ENCODE data around the gene ATP9A.
"Not testable (repeated sequence)": the region's sequence is repeated elsewhere in the genome, so short reads cannot be mapped to it uniquely, and the experiment has no call there.

Gene ATP9A

DNA sequence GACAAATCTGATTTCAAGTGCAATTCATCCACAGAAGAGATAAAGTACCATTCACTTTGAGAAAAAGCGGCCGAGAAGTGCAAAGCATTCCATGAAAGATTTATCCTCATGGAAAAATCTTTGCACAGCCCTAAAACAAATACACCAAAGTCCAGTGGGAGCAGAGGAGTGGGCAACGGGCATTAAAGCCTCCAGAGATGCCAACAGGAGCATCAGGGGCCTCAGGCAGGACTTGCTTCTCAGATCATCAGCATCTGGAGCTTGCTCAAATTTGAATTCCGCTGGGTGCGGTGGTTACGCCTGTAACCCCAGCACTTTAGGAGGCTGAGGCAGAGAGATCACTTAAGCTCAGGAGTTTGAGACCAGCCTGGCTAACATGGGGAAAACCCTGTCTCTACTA is 115.0 kb downstream of the ATP9A start:
- DNase-seq, result no peak

GRCh38 chr20:51651921-51652549 is 116.2 kb downstream of the ATP9A start:
- no peak for DNase-seq

DNA sequence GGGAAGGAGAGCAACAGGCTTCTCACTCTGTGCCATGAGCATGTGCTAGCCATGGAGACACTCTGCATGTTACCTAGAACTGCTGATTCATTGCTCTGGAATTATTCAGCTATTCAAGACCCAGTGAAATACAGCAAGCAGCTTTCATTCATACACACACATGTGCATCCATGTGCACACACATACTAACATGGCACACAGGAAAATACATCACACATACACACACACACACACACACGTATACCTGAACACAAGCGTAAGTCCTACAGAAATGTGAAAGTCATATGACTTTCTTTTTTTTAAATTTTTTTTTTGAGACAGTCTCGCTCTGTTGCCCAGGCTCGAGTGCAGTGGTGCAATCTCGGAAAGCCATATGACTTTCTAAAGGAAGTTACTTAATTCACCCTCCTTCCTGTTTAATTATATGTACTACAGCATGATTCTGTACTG is 117.5 kb downstream of the ATP9A start:
- no peak for DNase-seq

DNA sequence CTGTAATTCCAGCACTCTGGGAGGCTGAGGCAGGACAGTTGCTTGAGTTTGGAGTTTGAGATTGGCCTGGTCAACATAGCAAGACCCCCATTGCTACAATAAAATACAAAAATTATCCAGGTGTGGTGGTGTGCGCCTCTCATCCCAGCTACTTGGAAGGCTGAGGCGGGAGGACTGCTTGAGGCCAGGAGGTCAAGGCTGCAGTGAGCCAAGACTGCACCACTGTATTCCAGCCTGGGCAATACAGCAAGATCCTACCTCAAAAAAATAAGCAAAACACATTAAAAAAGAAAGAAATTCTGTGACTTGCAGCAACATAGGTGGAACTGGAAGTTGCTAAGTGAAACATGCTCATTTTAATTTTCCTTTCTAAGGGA is 119.6 kb downstream of the ATP9A start:
- no peak for DNase-seq

DNA sequence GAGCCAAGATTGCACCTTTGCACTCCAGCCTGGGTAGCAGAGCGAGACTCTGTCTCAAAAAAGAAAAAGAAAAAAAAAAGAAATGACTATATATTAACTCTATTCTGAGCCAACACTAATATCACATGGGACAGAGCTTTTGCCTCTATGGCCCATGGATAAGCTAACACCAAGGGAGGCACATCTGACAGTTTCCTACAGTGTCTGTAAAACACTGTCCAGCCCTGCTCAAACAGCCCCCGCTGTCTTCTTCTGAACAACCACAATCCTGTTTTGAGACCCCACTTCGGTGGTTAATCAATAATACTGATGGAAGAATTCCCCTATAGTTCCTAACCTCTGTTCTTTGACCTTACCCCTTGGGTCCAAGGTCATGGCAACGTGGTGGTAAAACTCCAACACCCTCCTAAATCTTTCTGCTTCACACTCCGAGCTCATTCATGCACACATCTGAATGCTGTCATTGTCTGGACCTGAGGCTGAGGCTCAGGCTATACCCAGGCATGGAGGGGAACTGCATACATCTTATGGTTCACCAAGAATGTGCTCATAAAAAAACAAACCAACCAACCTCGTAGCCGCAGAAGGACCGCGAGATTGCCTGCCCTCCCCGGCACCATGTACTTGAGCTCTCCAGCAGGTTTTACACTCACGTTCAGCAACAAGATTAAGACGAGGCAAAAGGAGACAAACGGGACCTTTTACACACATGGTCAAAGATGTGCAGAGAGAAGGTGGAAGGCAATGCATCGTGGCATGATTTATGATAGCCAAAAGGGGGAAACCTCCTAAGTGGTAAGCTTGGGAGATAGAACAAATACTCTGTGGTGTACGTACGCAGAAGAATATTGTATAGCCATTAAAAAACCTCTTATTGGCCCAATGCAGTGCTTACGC is 120.3 kb downstream of the ATP9A start:
- DNase-seq, result no peak

- DNase-seq, result not testable (repeated sequence)
Measured at GRCh38 chr20:51643810-51644209, 124.4 kb downstream of the ATP9A start.

- DNase-seq, result no peak
Measured at GRCh38 chr20:51643390-51643789, 124.8 kb downstream of the ATP9A start.

DNA sequence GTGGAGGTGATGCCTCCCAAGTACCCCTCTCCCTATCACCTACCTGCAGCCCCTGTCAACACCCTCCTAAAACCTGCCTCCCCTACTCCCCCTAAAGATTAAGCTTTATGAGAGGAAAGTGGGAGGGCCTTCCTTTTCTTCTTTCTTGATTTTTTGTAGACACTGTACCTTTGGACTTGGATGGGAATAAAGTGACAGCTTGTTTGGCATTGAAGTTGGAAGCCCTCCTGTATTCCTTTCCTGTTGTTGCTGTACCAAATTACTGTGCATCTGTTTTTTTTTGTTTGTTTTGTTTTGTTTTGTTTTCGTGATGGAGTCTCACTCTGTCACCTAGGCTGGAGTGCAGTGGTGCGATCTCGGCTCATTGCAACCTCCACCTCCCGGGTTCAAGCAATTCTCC is 126.3 kb downstream of the ATP9A start:
- DNase-seq, result no peak

- DNase-seq, result no peak
Measured at GRCh38 chr20:51640743-51641142, 127.4 kb downstream of the ATP9A start.

DNA sequence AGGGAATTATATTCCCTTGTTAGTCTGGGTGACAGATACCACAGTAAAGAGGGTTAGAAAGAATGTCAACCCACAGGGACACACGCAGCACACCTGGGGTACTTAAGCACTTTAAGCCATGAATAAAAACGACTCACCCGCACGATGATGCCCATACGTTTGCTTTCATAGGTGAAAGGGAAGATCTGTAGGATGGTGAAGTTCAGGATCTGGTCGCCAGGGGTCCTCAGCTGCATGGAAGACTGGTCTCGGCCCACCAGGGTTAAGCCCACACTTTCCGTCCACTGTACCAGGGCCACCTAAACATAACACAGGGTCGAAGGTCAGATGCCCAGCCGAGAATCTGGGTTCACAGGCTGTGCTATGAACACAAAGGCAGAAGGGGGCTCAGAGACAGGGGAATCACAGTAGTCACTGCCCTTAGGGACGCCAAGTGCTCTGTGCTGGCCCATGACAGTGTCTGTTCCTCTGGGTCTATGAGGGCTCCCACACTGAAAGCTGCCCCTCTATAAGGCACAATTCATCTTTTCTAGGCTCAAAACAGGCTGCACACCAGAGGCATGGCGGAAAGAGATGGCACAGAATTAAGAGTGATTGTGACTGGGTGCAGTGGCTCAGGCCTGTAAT is 128.9 kb downstream of the ATP9A start:
- DNase-seq, result peak; percentile 2 to 14

DNA sequence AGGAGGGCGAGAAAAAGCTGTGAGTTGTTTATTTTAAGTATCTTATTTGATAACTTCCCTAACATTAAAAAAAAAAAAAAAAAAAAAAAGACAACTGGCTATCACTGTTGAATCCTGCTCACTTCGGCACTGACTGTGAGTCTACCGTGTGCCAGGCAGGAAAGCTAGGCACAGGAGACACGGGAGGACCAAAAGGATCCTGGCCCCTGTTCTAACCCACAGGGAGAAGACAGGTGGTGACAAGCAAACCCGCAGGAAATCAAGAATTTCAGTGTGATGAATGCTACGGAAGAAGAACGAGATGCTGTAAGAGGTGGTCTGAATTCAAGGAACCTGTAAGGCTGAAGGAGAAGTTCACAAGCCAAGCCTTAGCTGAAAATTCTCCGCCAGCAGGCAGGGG is 130.9 kb downstream of the ATP9A start:
- no peak for DNase-seq

GRCh38 chr20:51636123-51636522 is 132.1 kb downstream of the ATP9A start:
- no peak for DNase-seq

DNA sequence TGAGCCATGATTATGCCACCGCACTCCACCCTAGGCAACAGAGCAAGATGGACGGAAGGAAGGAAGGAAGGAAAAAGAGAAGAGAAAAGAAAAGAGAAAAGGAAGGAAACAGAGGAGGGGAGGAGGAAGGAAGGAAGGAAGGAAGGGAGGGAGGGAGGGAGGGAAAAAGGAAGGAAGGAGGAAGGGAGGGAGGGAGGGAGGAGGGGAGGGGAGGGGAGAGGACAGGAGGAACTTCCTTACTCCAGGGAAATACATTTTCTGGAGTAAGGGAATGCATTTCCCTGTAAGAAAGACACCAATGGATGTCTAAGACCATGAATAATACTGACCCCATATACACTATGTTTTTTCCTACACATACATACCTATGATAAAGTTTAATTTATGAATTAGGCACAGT is 132.5 kb downstream of the ATP9A start:
- no peak for DNase-seq

GRCh38 chr20:51634877-51635276 is 133.3 kb downstream of the ATP9A start:
- DNase-seq, result no peak

DNA sequence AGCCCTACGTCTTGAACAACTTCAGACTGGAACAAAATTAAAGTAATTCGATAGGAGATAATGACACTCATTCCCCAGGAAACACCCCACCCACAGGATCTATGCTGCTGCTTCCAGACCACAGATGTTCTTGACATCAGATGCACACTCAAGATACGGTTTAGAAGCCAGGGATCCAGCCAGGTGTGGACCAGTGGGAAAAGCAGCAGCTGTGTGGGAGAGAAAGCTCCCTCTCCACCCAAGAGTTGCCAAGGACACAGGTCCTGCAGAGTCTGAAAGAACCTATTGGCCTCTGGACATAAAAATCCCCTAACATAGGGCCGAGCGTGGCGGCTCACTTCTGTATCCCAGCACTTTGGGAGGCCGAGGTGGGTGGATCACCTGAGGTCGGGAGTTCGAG is 133.9 kb downstream of the ATP9A start:
- DNase-seq, result no peak

- no peak for DNase-seq
Measured at GRCh38 chr20:51633430-51633829, 134.8 kb downstream of the ATP9A start.

- no peak for DNase-seq
Measured at GRCh38 chr20:51631953-51632352, 136.2 kb downstream of the ATP9A start.

DNA sequence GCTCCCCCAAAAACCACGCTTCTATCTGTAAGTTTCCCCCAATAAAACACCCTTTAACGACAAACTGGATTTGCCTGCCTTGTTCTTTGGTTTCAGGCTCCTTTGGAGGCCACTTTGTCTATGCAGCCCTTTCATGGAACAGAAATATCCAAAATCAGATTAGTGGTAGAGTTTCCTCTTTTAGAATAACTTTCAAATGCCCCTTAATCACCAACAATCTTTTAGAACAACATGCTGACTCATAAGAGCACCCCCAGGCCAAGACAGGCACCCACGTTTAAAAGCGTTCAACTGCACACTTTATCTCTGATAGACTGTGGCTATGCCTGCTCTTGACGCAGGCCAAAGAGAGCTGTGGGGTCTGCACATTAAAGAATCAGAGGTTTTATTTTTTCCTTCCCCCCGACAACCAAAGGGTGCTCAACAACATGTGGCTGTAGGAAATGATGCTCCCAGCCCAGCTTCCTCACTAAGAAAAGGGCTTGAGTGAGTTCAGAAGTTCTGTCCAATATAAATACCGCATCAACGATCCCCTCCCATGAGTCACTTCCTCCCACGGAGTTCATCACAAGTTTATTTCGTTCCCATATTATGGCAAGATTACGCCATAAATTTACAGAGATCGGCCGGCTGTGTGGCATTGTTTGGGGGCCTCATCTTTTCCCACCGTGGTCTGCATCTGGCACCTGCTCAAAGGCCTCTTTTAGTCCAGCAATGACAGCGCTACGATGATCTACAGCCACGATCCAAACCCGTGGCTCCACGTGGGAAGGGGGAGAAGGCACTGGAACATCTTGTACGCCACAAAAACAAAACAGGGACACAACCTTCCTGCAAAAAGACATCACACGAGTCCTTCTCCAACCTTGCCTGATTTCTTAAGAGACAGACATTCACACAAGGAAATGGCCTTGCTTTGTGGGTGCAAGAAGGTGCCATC is 136.9 kb downstream of the ATP9A start:
- DNase-seq, result no peak

DNA sequence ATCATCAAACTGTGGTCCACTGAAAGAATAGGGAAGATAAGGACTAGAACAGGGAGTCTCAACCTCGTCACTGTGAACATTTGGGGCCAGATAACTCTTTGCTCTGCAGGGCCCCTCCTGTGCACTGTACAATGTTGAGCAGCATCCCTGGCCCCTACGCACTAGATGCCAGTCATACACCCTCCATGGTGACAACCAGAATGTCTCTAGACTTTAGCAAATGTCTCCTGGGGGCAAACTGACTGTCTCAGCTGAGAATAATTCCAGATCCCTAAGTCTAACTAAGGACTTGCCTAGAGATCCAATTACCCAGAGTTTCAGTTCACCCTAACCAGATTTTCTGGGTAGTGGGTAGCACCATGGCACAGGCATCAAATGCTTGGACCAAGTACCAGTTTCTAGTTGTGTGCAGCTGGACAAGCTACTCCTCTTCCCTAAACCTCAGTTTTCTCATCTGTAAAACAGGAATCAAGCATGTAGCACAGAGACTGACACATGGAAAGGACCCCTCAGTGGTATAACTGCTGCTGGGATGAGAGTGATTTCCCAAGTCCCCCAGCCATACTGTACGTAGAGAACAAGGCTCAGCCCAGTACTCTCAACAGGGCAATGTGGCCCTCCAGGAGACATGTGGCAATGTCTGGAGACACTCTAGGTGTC is 138.7 kb downstream of the ATP9A start:
- no peak for DNase-seq

DNA sequence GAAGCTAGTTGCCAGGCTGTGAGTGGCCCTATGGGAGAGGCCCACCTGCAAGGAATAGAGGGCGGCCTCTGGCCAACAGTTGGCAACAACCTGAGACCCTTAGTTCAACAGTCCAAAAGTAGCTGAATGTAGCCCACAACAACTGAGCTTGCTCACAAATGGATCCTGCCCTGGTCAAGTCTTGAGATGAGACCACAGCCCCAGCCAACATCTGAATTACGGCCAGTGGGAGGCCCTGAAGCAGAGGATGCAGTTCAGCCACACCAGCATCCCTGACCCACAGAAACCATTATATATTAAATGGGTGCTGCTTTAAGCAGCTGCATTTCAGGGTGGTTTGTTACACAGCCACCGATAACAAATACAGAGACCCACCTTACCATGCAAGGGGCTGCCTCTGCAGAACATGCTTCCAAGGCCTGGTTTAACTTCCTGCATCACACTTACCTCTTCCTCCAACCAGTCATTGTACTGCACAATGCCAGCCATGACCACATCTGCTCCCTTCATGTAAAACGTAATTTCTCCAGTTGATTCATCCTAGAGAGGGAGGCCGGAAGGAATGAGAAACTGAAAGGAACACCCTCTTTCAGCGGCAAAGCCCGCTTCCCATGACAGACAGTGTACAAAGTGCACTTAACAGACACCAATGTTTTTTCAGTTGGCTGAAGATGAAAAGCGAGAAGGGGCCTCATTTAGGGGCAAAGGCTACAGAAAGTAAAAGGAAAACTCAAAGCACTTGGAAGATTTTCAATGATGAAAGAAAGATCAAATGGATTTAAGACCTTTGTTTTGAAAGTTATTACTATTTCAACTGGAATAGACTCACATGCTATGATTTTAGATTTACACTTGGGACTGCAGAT is 139.4 kb downstream of the ATP9A start:
- DNase-seq, result no peak

DNA sequence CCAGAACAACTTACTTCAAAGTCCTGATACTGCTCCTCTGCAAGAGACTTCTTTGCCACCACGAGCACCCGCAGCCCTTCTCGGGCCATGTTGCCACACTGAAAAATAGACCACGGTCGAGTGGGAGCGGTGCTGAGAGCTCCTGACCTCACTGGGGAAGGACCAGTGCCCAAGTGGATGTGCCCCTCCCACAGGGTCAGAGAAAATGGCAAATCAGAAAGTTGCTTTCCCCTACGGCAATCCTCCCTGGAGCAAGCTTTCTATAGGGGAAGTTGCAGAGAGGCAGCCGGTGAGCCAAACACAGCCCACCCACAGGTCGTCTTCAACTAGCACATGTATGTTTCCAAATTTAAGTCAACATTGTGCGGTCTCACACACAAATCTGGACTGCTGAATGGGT is 140.6 kb downstream of the ATP9A start:
- no peak for DNase-seq
